Measurements from ENCODE around the gene ASIC1. TPM values are rescaled to one million over a fixed set of nuclear protein-coding genes. Genes with fewer than 3 reads are reported as not detected.

Gene ASIC1
- total RNA-seq, 1 donor from 2014 or later = 18.1 TPM

GRCh38 chr12:50132505-50133135 is 75.2 kb downstream of the ASIC1 start:
- Mint-ChIP-seq H3K4me3 (no peak overlapping the region), H3K4me1 (ENCODE audit: unreplicated experiment) (peaks cover 4% of the 10 kb centered on the region), H3K36me3 (peaks cover 14% of the 10 kb centered on the region), H3K9me3 (no peaks in the 10 kb centered on the region), H3K27me3 (no peaks in the 10 kb centered on the region), H3K27ac (no peak overlapping the region)
- peak; percentile 82 for TF ChIP-seq CTCF (conservative IDR thresholded peaks at IDR 0.05)
- DNase-seq (ENCODE audit: extremely low spot score, unreplicated experiment) = no peak

Other genes starting within 250 kb of the ASIC1 start
- gene NCKAP5L, start 229.2 kb upstream of the ASIC1 start, total RNA-seq (ENCODE audit: low replicate concordance) = 9.7 and 28.8 TPM in 2 replicates
- gene BCDIN3D, start 214.5 kb upstream of the ASIC1 start, total RNA-seq (ENCODE audit: low replicate concordance) = 8.1 and 8.5 TPM in 2 replicates
- gene FAIM2, start 153.7 kb upstream of the ASIC1 start, total RNA-seq (ENCODE audit: low replicate concordance) = 0.14 and 1.7 TPM in 2 replicates
- 0.55 TPM in 1 of 2 replicates, not detected in the other for gene AQP2, start 106.9 kb upstream of the ASIC1 start, total RNA-seq (ENCODE audit: low replicate concordance)
- gene AQP5, start 95.7 kb upstream of the ASIC1 start, total RNA-seq (ENCODE audit: low replicate concordance) = 0.95 and 0.97 TPM in 2 replicates
- gene AQP6, start 84.6 kb upstream of the ASIC1 start, total RNA-seq (ENCODE audit: low replicate concordance) = 0.22 TPM in 1 of 2 replicates, not detected in the other
- gene RACGAP1, start 32.1 kb upstream of the ASIC1 start, total RNA-seq (ENCODE audit: low replicate concordance) = 32.4 and 70.6 TPM in 2 replicates
- gene SMARCD1, start 27.7 kb downstream of the ASIC1 start, total RNA-seq (ENCODE audit: low replicate concordance) = 55.0 and 100 TPM in 2 replicates
- gene GPD1, start 46.4 kb downstream of the ASIC1 start, total RNA-seq (ENCODE audit: low replicate concordance) = 9.0 and 12.5 TPM in 2 replicates
- gene COX14, start 54.6 kb downstream of the ASIC1 start, total RNA-seq (ENCODE audit: low replicate concordance) = 42.6 and 55.2 TPM in 2 replicates
- 32.5 and 59.7 TPM in 2 replicates for gene CERS5, start 109.8 kb downstream of the ASIC1 start, total RNA-seq (ENCODE audit: low replicate concordance)
- gene LIMA1, start 225.9 kb downstream of the ASIC1 start, total RNA-seq (ENCODE audit: low replicate concordance) = 54.4 and 91.9 TPM in 2 replicates

Data from type B pancreatic cell (in vitro differentiated cells).